ENCODE data around the gene TRIM37. TPM values are rescaled to one million over a fixed set of nuclear protein-coding genes. Genes with fewer than 3 reads are reported as not detected.

Gene TRIM37
- total RNA-seq, 1 donor from 2014 or later = 86.4 TPM

GRCh38 chr17:59046192-59046591 is 60.5 kb downstream of the TRIM37 start:
- no peaks in the 10 kb centered on the region for H4K20me1 ChIP-seq (ENCODE audit: low read depth)
- Mint-ChIP-seq H3K27ac (no peak overlapping the region), H3K27me3 (ENCODE audit: insufficient read depth, low read depth) (no peaks in the 10 kb centered on the region), H3K4me3 (no peak overlapping the region), H3K36me3 (peaks cover 13% of the 10 kb centered on the region), H3K9me3 (no peaks in the 10 kb centered on the region), H3K4me1 (no peaks in the 10 kb centered on the region)
- peaks cover 12% of the 10 kb centered on the region for H3K36me3 ChIP-seq
- TF ChIP-seq EZH2 (IDR thresholded peaks at IDR 0.05) (no peak), CTCF (IDR thresholded peaks at IDR 0.05) (no peak), EZH2phosphoT487 (IDR thresholded peaks at IDR 0.05) (no peak)
- no peak overlapping the region for H3K9ac ChIP-seq
- DNase-seq (ENCODE audit: low spot score) = no peak
- H3K27me3 ChIP-seq = no peaks in the 10 kb centered on the region
- H3K4me3 ChIP-seq = no peak overlapping the region
- no peaks in the 10 kb centered on the region for H3F3A ChIP-seq (ENCODE audit: low read depth)
- no peaks in the 10 kb centered on the region for H3K9me3 ChIP-seq (ENCODE audit: low read depth)
- H3K27ac ChIP-seq = no peak overlapping the region
- no peaks in the 10 kb centered on the region for H3K4me1 ChIP-seq
- H3K79me2 ChIP-seq (ENCODE audit: low read depth) = no peaks in the 10 kb centered on the region
- H2AFZ ChIP-seq (replicated peaks) = no peak overlapping the region
- H3K4me2 ChIP-seq = no peak overlapping the region

GRCh38 chr17:59038734-59039133 is 67.9 kb downstream of the TRIM37 start:
- Histone ChIP-seq H3K4me1 (no peaks in the 10 kb centered on the region), H3K27ac (no peak overlapping the region), H3K27me3 (no peaks in the 10 kb centered on the region), H3K36me3 (peaks cover 3% of the 10 kb centered on the region), H3K4me2 (no peak overlapping the region), H3K9me3 (ENCODE audit: low read depth) (no peaks in the 10 kb centered on the region), H3F3A (ENCODE audit: low read depth) (no peaks in the 10 kb centered on the region), H3K4me3 (no peak overlapping the region), H4K20me1 (ENCODE audit: low read depth) (no peaks in the 10 kb centered on the region), H2AFZ (replicated peaks) (no peak overlapping the region), H3K79me2 (ENCODE audit: low read depth) (no peaks in the 10 kb centered on the region), H3K9ac (no peak overlapping the region)
- Mint-ChIP-seq H3K9me3 (no peaks in the 10 kb centered on the region), H3K4me3 (no peak overlapping the region), H3K4me1 (no peaks in the 10 kb centered on the region), H3K36me3 (peaks cover 15% of the 10 kb centered on the region), H3K27ac (no peak overlapping the region), H3K27me3 (ENCODE audit: insufficient read depth, low read depth) (no peaks in the 10 kb centered on the region)
- no peak for DNase-seq (ENCODE audit: low spot score)
- TF ChIP-seq CTCF (IDR thresholded peaks at IDR 0.05) (no peak), EZH2phosphoT487 (IDR thresholded peaks at IDR 0.05) (no peak), EZH2 (IDR thresholded peaks at IDR 0.05) (no peak)

GRCh38 chr17:59037960-59038359 is 68.7 kb downstream of the TRIM37 start:
- no peaks in the 10 kb centered on the region for H3K27me3 Mint-ChIP-seq (ENCODE audit: insufficient read depth, low read depth)
- Histone ChIP-seq H4K20me1 (ENCODE audit: low read depth) (no peaks in the 10 kb centered on the region), H2AFZ (replicated peaks) (no peak overlapping the region), H3K27ac (no peak overlapping the region), H3K79me2 (ENCODE audit: low read depth) (no peaks in the 10 kb centered on the region), H3F3A (ENCODE audit: low read depth) (no peaks in the 10 kb centered on the region), H3K36me3 (peaks cover 3% of the 10 kb centered on the region), H3K27me3 (no peaks in the 10 kb centered on the region), H3K4me3 (no peak overlapping the region), H3K4me2 (no peak overlapping the region), H3K4me1 (no peaks in the 10 kb centered on the region), H3K9me3 (ENCODE audit: low read depth) (no peaks in the 10 kb centered on the region), H3K9ac (no peak overlapping the region)
- DNase-seq (ENCODE audit: low spot score) = no peak
- no peak overlapping the region for H3K4me3 Mint-ChIP-seq
- H3K9me3 Mint-ChIP-seq = no peaks in the 10 kb centered on the region
- no peak overlapping the region for H3K27ac Mint-ChIP-seq
- peaks cover 15% of the 10 kb centered on the region for H3K36me3 Mint-ChIP-seq
- TF ChIP-seq CTCF (IDR thresholded peaks at IDR 0.05) = no peak
- H3K4me1 Mint-ChIP-seq = no peaks in the 10 kb centered on the region

GRCh38 chr17:59030811-59031210 is 75.9 kb downstream of the TRIM37 start:
- no peaks in the 10 kb centered on the region for H3K9me3 ChIP-seq (ENCODE audit: low read depth)
- H3K9ac ChIP-seq = no peak overlapping the region
- H3K4me3 ChIP-seq = no peak overlapping the region
- Mint-ChIP-seq H3K4me1 (no peaks in the 10 kb centered on the region), H3K27ac (no peak overlapping the region), H3K36me3 (peaks cover 10% of the 10 kb centered on the region), H3K9me3 (no peaks in the 10 kb centered on the region), H3K4me3 (no peak overlapping the region), H3K27me3 (ENCODE audit: insufficient read depth, low read depth) (no peaks in the 10 kb centered on the region)
- no peak overlapping the region for H2AFZ ChIP-seq (replicated peaks)
- H3K4me1 ChIP-seq = no peaks in the 10 kb centered on the region
- DNase-seq (ENCODE audit: low spot score) = no peak
- no peak for TF ChIP-seq EZH2 (IDR thresholded peaks at IDR 0.05)
- no peak for TF ChIP-seq CTCF (IDR thresholded peaks at IDR 0.05)
- TF ChIP-seq EZH2phosphoT487 (IDR thresholded peaks at IDR 0.05) = no peak
- H3K36me3 ChIP-seq = peaks cover 6% of the 10 kb centered on the region
- H3K27me3 ChIP-seq = no peaks in the 10 kb centered on the region
- peaks cover 4% of the 10 kb centered on the region for H3F3A ChIP-seq (ENCODE audit: low read depth)
- H3K4me2 ChIP-seq = no peak overlapping the region
- H3K27ac ChIP-seq = no peak overlapping the region
- no peaks in the 10 kb centered on the region for H4K20me1 ChIP-seq (ENCODE audit: low read depth)
- no peaks in the 10 kb centered on the region for H3K79me2 ChIP-seq (ENCODE audit: low read depth)
